Stimulated activated CD8-positive, alpha-beta memory T cell treated with anti-CD3 and anti-CD28 coated beads, Interleukin-12 subunit alpha, Interleukin-12 subunit beta, amount 100 ng/mL, for 1 hour (primary cell): ENCODE results near the gene BDH1.
"Not testable (repeated sequence)": the region's sequence is repeated elsewhere in the genome, so short reads cannot be mapped to it uniquely, and the experiment has no call there.

Experiments
- DNase-seq: peaks from one replicate; pipeline ENCODE4 v3.0.0-alpha.2; 2020; ENCODE audit warnings: low read depth

The BDH1 gene

GRCh38 chr3:197555281-197556261 is at the start of gene BDH1:
Gene BDH1, minus strand, starts transcription at chr3:197555968. Its CDS starts 9,525 bp downstream, at chr3:197546443.
- peak; percentile 22 for DNase-seq

- no peak for DNase-seq
These were observed 47.7 kb upstream of the BDH1 start for GRCh38 chr3:197603317-197603933.

- DNase-seq, result not testable (repeated sequence)
These were observed 46.6 kb upstream of the BDH1 start for GRCh38 chr3:197602351-197602750.

- DNase-seq, result not testable (repeated sequence)
These were observed 45.7 kb upstream of the BDH1 start for GRCh38 chr3:197601566-197601840.

- DNase-seq, result no peak
These were observed 45.2 kb upstream of the BDH1 start for GRCh38 chr3:197600796-197601565.

GRCh38 chr3:197599089-197599765 is 43.5 kb upstream of the BDH1 start:
- peak; percentile 50 for DNase-seq

- no peak for DNase-seq
These were observed 42.7 kb upstream of the BDH1 start for GRCh38 chr3:197598404-197598980.

- DNase-seq, result no peak
These were observed 41.6 kb upstream of the BDH1 start for GRCh38 chr3:197597335-197597734.

- no peak for DNase-seq
These were observed 39.9 kb upstream of the BDH1 start for GRCh38 chr3:197595470-197596185.

GRCh38 chr3:197593046-197593380 is 37.2 kb upstream of the BDH1 start:
- no peak for DNase-seq

GRCh38 chr3:197592361-197593045 is 36.7 kb upstream of the BDH1 start:
- DNase-seq, result no peak

GRCh38 chr3:197591816-197592215 is 36.0 kb upstream of the BDH1 start:
- DNase-seq, result no peak

GRCh38 chr3:197590313-197590962 is 34.7 kb upstream of the BDH1 start:
- no peak for DNase-seq

GRCh38 chr3:197589545-197589944 is 33.8 kb upstream of the BDH1 start:
- no peak for DNase-seq

- DNase-seq, result not testable (repeated sequence)
These were observed 31.0 kb upstream of the BDH1 start for GRCh38 chr3:197586768-197587167.

GRCh38 chr3:197586181-197586580 is 30.4 kb upstream of the BDH1 start:
- DNase-seq, result no peak

GRCh38 chr3:197584733-197585132 is 29.0 kb upstream of the BDH1 start:
- no peak for DNase-seq

GRCh38 chr3:197583371-197583770 is 27.6 kb upstream of the BDH1 start:
- no peak for DNase-seq

GRCh38 chr3:197580253-197580691 is 24.5 kb upstream of the BDH1 start:
- no peak for DNase-seq

GRCh38 chr3:197578376-197578775 is 22.6 kb upstream of the BDH1 start:
- no peak for DNase-seq
